Cardiac muscle cell (in vitro differentiated cells and primary cell): ENCODE measurements around the gene ACTR1A. TPM values are rescaled to one million over a fixed set of nuclear protein-coding genes. Genes with fewer than 3 reads are reported as not detected.
A peak's percentile ranks its signal among the peaks of the same experiment; 100 is the strongest.

Experiments used
- DNase-seq, 2 donors: peaks; one replicate each; pipeline versions ENCODE4 v3.0.0 to v3.0.0-alpha.2; 2010 to 2017; ENCODE audit warnings: low read depth in 1 of 2, low spot score in 1 of 2
- H3K27ac ChIP-seq: fragments of 200-600 bp; sonication (generic); 2 replicates; pipeline ENCODE4 v1.5.1; 2016
- H3K27me3 ChIP-seq: fragments of 200-600 bp; sonication (generic); 2 replicates; pipeline ENCODE4 v1.6.0; 2016; ENCODE audit warnings: control low read depth
- H3K36me3 ChIP-seq: fragments of 200-600 bp; sonication (generic); 2 replicates; pipeline ENCODE4 v1.5.1; 2016; ENCODE audit warnings: control low read depth
- H3K4me1 ChIP-seq: fragments of 200-600 bp; sonication (generic); 2 replicates; pipeline ENCODE4 v1.8.1; 2017; ENCODE audit warnings: low read depth, mild to moderate bottlenecking, mixed run types
- H3K4me3 ChIP-seq: fragments of 200-600 bp; sonication (generic); 2 replicates; pipeline ENCODE4 v1.5.1; 2016; ENCODE audit warnings: mild to moderate bottlenecking
- H3K9me3 ChIP-seq: fragments of 200-600 bp; sonication (generic); 2 replicates; pipeline ENCODE4 v1.5.1; 2017; ENCODE audit warnings: low read depth, mild to moderate bottlenecking, control low read depth
- CTCF ChIP-seq: IDR thresholded peaks from 2 replicates; pipeline ENCODE4 v1.5.1; 2012; ENCODE audit warnings: low read depth, mild to moderate bottlenecking, low read length
- polyA plus RNA-seq: library from polyadenylated mRNA; unstranded; fragments of >200 nt; fragmentation: Nextera tagmentation; extraction: Ambion mirVana; gene quantifications from 2 replicates; pipeline ENCODE4 v1.2.1, GENCODE V29; 2016
- total RNA-seq: library from RNA; depleted of rRNA; stranded (reverse); fragments of >200 nt; gene quantifications from 2 replicates; pipeline ENCODE4 v1.2.3, GENCODE V29; 2016

The ACTR1A gene
- 135 and 147 TPM in 2 replicates for total RNA-seq
- 165 and 172 TPM in 2 replicates for polyA plus RNA-seq

- Histone ChIP-seq H3K27me3 (no peaks in the 10 kb centered on the region), H3K36me3 (no peaks in the 10 kb centered on the region), H3K27ac (peak within 1 kb of the TSS; percentile 73), H3K4me1 (peaks cover 15% of the 10 kb centered on the region), H3K4me3 (peak within 1 kb of the TSS; percentile 72), H3K9me3 (no peaks in the 10 kb centered on the region)
- peak; percentile 99 to 100 for DNase-seq
- TF ChIP-seq CTCF: no peak
These were observed at the start of gene ACTR1A for GRCh38 chr10:102502337-102503151. TSS of gene ACTR1A (minus strand) at chr10:102502712. CDS start at chr10:102502647, 65 bp downstream.

GRCh38 chr10:102550636-102551210 lies 48.2 kb upstream of the ACTR1A start:
- no peak for TF ChIP-seq CTCF
- DNase-seq: no peak
- H3K36me3 ChIP-seq: peaks cover 5% of the 10 kb centered on the region
- H3K27me3 ChIP-seq: no peaks in the 10 kb centered on the region
- H3K4me1 ChIP-seq: peaks cover 12% of the 10 kb centered on the region
- H3K27ac ChIP-seq: no peak overlapping the region
- no peaks in the 10 kb centered on the region for H3K9me3 ChIP-seq
- no peak overlapping the region for H3K4me3 ChIP-seq

- Histone ChIP-seq H3K9me3 (no peaks in the 10 kb centered on the region), H3K4me1 (peaks cover 12% of the 10 kb centered on the region), H3K27me3 (no peaks in the 10 kb centered on the region), H3K27ac (no peak overlapping the region), H3K36me3 (peaks cover 5% of the 10 kb centered on the region), H3K4me3 (no peak overlapping the region)
- TF ChIP-seq CTCF: no peak
- DNase-seq: no peak
These were observed 47.0 kb upstream of the ACTR1A start for GRCh38 chr10:102549549-102549948.

- H3K27me3 ChIP-seq: no peaks in the 10 kb centered on the region
- H3K4me1 ChIP-seq: peaks cover 12% of the 10 kb centered on the region
- peak in 1 of 2 donors; percentile 52 for DNase-seq
- H3K27ac ChIP-seq: peak overlapping the region; percentile 59
- H3K9me3 ChIP-seq: no peaks in the 10 kb centered on the region
- TF ChIP-seq CTCF: no peak
- no peak overlapping the region for H3K4me3 ChIP-seq
- H3K36me3 ChIP-seq: no peaks in the 10 kb centered on the region
These were observed 44.3 kb upstream of the ACTR1A start for GRCh38 chr10:102546606-102547320.

GRCh38 chr10:102545997-102546396 lies 43.5 kb upstream of the ACTR1A start:
- peak in 1 of 2 donors; percentile 21 for DNase-seq
- TF ChIP-seq CTCF: no peak

More at GRCh38 chr10:102545997-102546396, 43.5 kb upstream of the ACTR1A start:
- no peak overlapping the region for H3K4me3 ChIP-seq
- H3K27ac ChIP-seq: peak overlapping the region; percentile 59
- H3K27me3 ChIP-seq: no peaks in the 10 kb centered on the region
- H3K36me3 ChIP-seq: no peaks in the 10 kb centered on the region
- H3K9me3 ChIP-seq: no peaks in the 10 kb centered on the region
- H3K4me1 ChIP-seq: peaks cover 12% of the 10 kb centered on the region
